Gastrocnemius medialis (tissue), 4 donors: ENCODE measurements around the gene JAKMIP1. TPM values are rescaled to one million over a fixed set of nuclear protein-coding genes. Genes with fewer than 3 reads are reported as not detected.

Experiments used
- ATAC-seq, 2 donors: fragments of 150-250 bp; one replicate each; pipeline ENCODE4 v1.9.1; 2016
- DNase-seq, 2 donors: peaks; one replicate each; pipeline ENCODE4 v3.0.0-alpha.2; 2019
- H3K27ac ChIP-seq, 4 donors: fragments of 200-600 bp; sonication (generic); 1 replicate in 1 of 4; 2 replicates in 3 of 4; pipeline ENCODE4 v1.5.1; 2016 to 2018; ENCODE audit warnings: mild to moderate bottlenecking in 2 of 4, moderate library complexity in 1 of 4
- H3K27me3 ChIP-seq, 3 donors: fragments of 200-600 bp; sonication (generic) in 2 of 3; 1 replicate in 1 of 3; 2 replicates in 2 of 3; pipeline versions ENCODE4 v1.5.1 to v1.6.0; 2016 to 2019; ENCODE audit warnings: mild to moderate bottlenecking in 1 of 3, moderate library complexity in 1 of 3
- H3K36me3 ChIP-seq, 2 donors: fragments of 200-600 bp; sonication (generic) in 1 of 2; one replicate each; pipeline ENCODE4 v1.5.1; 2017 to 2018
- H3K4me1 ChIP-seq, 2 donors: fragments of 200-600 bp; sonication (generic) in 1 of 2; one replicate each; pipeline ENCODE4 v1.5.1; 2016 to 2017; ENCODE audit warnings: mild to moderate bottlenecking in 2 of 2
- H3K4me3 ChIP-seq, 4 donors: fragments of 200-600 bp; sonication (generic) in 3 of 4; 1 replicate in 1 of 4; 2 replicates in 3 of 4; pipeline ENCODE4 v1.5.1; 2016 to 2019; ENCODE audit warnings: mild to moderate bottlenecking in 2 of 4
- H3K9me3 ChIP-seq, 3 donors: fragments of 200-600 bp; sonication (generic) in 2 of 3; 1 replicate in 1 of 3; 2 replicates in 2 of 3; pipeline ENCODE4 v1.5.1; 2016 to 2019
- CTCF ChIP-seq, 5 experiments: fragments of 450-650 bp in 3 of 5; fragments of 200-600 bp in 2 of 5; sonication (generic) in 2 of 5; IDR thresholded peaks in 4 of 5; conservative IDR thresholded peaks in 1 of 5; 1 replicate in 4 of 5; 2 replicates in 1 of 5; pipeline ENCODE4 v1.5.1; 2016 to 2019; ENCODE audit warnings: antibody characterized with exemption in 5 of 5, mild to moderate bottlenecking in 3 of 5, moderate library complexity in 3 of 5
- POLR2A ChIP-seq, 2 donors: fragments of 450-650 bp; IDR thresholded peaks; one replicate each; pipeline ENCODE4 v1.6.1; 2017; ENCODE audit warnings: antibody characterized with exemption in 2 of 2, mild to moderate bottlenecking in 2 of 2, moderate library complexity in 2 of 2
- in situ Hi-C, 4 donors: fragments of 200-750 bp; cut with MboI; loops; one replicate each; pipeline versions ENCODE4 v1.15.0 to v1.8.0; 2017; ENCODE audit warnings: low sequenced_read_pairs in 4 of 4
- intact Hi-C: fragments of 100-400 bp; cut with DNase I; formaldehyde crosslinking; loops from one replicate; pipeline ENCODE4 v1.15.1; 2023; ENCODE audit warnings: low total_unique reads
- total RNA-seq, 4 donors: library from RNA; depleted of rRNA; stranded (reverse); fragments of >200 nt; gene quantifications; one replicate each; pipeline versions ENCODE4 v1.1.0 to v1.2.3, GENCODE V29; 2016

The JAKMIP1 gene
- total RNA-seq, 4 donors from 2014 or later: 0.62 TPM; not detected in 3

- H3K27me3 ChIP-seq: peaks cover 0 to 5% (median 0%) of the 10 kb centered on the region in 3 donors
- DNase-seq (no peak), ATAC-seq (no peak)
- no peak overlapping the region for H3K27ac ChIP-seq
- in situ Hi-C loops: no loop called here
- no peak overlapping the region for H3K4me3 ChIP-seq
- intact Hi-C loops: no loop called here
- H3K4me1 ChIP-seq: no peaks in the 10 kb centered on the region
- H3K36me3 ChIP-seq: no peaks in the 10 kb centered on the region
- TF ChIP-seq POLR2A (IDR thresholded peaks at IDR 0.05) (no peak), CTCF (IDR thresholded peaks at IDR 0.05 in 4 of 5, conservative IDR thresholded peaks at IDR 0.05 in 1 of 5) (no peak)
- no peaks in the 10 kb centered on the region for H3K9me3 ChIP-seq
Measured at GRCh38 chr4:6041800-6042199, 158.5 kb downstream of the JAKMIP1 start.

GRCh38 chr4:6038711-6039110, 161.6 kb downstream of the JAKMIP1 start:
- Histone ChIP-seq H3K27ac (no peak overlapping the region), H3K4me1 (no peaks in the 10 kb centered on the region), H3K27me3 (peaks cover 0 to under 1% (median 0%) of the 10 kb centered on the region in 3 donors), H3K4me3 (no peak overlapping the region), H3K36me3 (no peaks in the 10 kb centered on the region), H3K9me3 (no peaks in the 10 kb centered on the region)
- ATAC-seq (no peak), DNase-seq (no peak)
- in situ Hi-C loops: no loop called here
- TF ChIP-seq CTCF (IDR thresholded peaks at IDR 0.05 in 4 of 5, conservative IDR thresholded peaks at IDR 0.05 in 1 of 5) (no peak), POLR2A (IDR thresholded peaks at IDR 0.05) (no peak)
- intact Hi-C loops: no loop called here

GRCh38 chr4:6035786-6036185, 164.6 kb downstream of the JAKMIP1 start:
- intact Hi-C loops (no loop called here), in situ Hi-C loops (no loop called here)
- no peak for TF ChIP-seq CTCF (IDR thresholded peaks at IDR 0.05 in 4 of 5, conservative IDR thresholded peaks at IDR 0.05 in 1 of 5)
- TF ChIP-seq POLR2A (IDR thresholded peaks at IDR 0.05): no peak
- Histone ChIP-seq H3K4me3 (no peak overlapping the region), H3K27ac (no peak overlapping the region), H3K4me1 (no peaks in the 10 kb centered on the region), H3K9me3 (no peaks in the 10 kb centered on the region), H3K36me3 (no peaks in the 10 kb centered on the region), H3K27me3 (no peaks in the 10 kb centered on the region)
- no peak for ATAC-seq
- no peak for DNase-seq

- no peaks in the 10 kb centered on the region for H3K27me3 ChIP-seq
- ATAC-seq (no peak), DNase-seq (no peak)
- intact Hi-C loops (no loop called here), in situ Hi-C loops (no loop called here)
- TF ChIP-seq CTCF (IDR thresholded peaks at IDR 0.05 in 4 of 5, conservative IDR thresholded peaks at IDR 0.05 in 1 of 5) (no peak), POLR2A (IDR thresholded peaks at IDR 0.05) (no peak)
- H3K36me3 ChIP-seq: no peaks in the 10 kb centered on the region
- H3K27ac ChIP-seq: no peak overlapping the region
- H3K4me1 ChIP-seq: no peaks in the 10 kb centered on the region
- H3K9me3 ChIP-seq: no peaks in the 10 kb centered on the region
- no peak overlapping the region for H3K4me3 ChIP-seq
Measured at GRCh38 chr4:6033381-6033780, 167.0 kb downstream of the JAKMIP1 start.
